Endothelial cell of umbilical vein (primary cell): Measurements from ENCODE around the gene NKAIN4. TPM values are rescaled to one million over a fixed set of nuclear protein-coding genes. Genes with fewer than 3 reads are reported as not detected.
A peak's percentile ranks its signal among the peaks of the same experiment; 100 is the strongest.

Source experiments
- BruUV-seq: library from RNA; stranded (reverse); fragments of 400-500 nt; replicated peaks from 2 replicates; lab custom pipeline; 2021; lab: Mats Ljungman, UMichigan
- CTCF ChIA-PET: fragments of 300-600, 350-600 bp; sonication (Branson Sonifier 250); formaldehyde crosslinking; loops from one replicate; lab custom pipeline; 2021; ENCODE audit warnings: antibody characterized with exemption, inconsistent platforms; lab: Charles Lee
- POLR2A ChIA-PET: fragments of 300-600, 350-600 bp; sonication (Branson Sonifier 250); formaldehyde crosslinking; loops from one replicate; lab custom pipeline; 2021; ENCODE audit warnings: antibody characterized with exemption, inconsistent platforms; lab: Charles Lee
- DNase-seq: peaks from one replicate; pipeline ENCODE4 v3.0.0-alpha.2; 2011; ENCODE audit warnings: low read depth, low spot score
- FAIRE-seq: peaks from 2 replicates; lab custom pipeline; 2011; peaks lifted over from hg19 to GRCh38; lab: Jason Lieb, UNC
- H2AFZ ChIP-seq: 2 replicates; pipeline ENCODE4 v1.6.0; 2012; ENCODE audit warnings: low read depth, low read length, control low read depth, inconsistent platforms
- H3K27ac ChIP-seq: 2 replicates; pipeline ENCODE4 v1.5.1; 2011; ENCODE audit warnings: low read depth, mild to moderate bottlenecking, control low read depth, low read length, moderate library complexity; ENCODE audit not compliant: insufficient read depth
- H3K27me3 ChIP-seq, 2 experiments: 2 replicates each; pipeline versions ENCODE4 v1.6.0 to v1.6.1; 2011; ENCODE audit warnings: low read length in 2 of 2, mixed read lengths in 1 of 2; ENCODE audit not compliant: control insufficient read depth in 2 of 2, insufficient read depth in 2 of 2
- H3K36me3 ChIP-seq, 2 experiments: 2 replicates in 1 of 2; 3 replicates in 1 of 2; pipeline ENCODE4 v1.5.1; 2011; ENCODE audit warnings: low read length in 2 of 2, mild to moderate bottlenecking in 1 of 2, moderate library complexity in 1 of 2; ENCODE audit not compliant: control insufficient read depth in 2 of 2, insufficient read depth in 2 of 2; ENCODE audit errors: extremely low read depth in 1 of 2
- H3K4me1 ChIP-seq: 3 replicates; pipeline ENCODE4 v1.5.1; 2011; ENCODE audit warnings: mild to moderate bottlenecking, low read length; ENCODE audit not compliant: control insufficient read depth, insufficient read depth; ENCODE audit errors: extremely low read depth
- H3K4me2 ChIP-seq: 2 replicates; pipeline ENCODE4 v1.6.1; 2011; ENCODE audit warnings: low read length, control low read depth, mixed read lengths; ENCODE audit not compliant: insufficient read depth
- H3K4me3 ChIP-seq, 3 experiments: fragments of 200-600 bp in 1 of 3; sonication (generic), shearing (Covaris generic) in 1 of 3; replicated peaks in 1 of 3; 2 replicates each; pipeline ENCODE4 v1.5.1; 2011 to 2016; ENCODE audit warnings: control low read depth in 3 of 3, low read length in 3 of 3, mild to moderate bottlenecking in 2 of 3, inconsistent platforms in 1 of 3, low read depth in 1 of 3, moderate library complexity in 1 of 3; ENCODE audit not compliant: insufficient read depth in 1 of 3
- H3K79me2 ChIP-seq: 2 replicates; pipeline ENCODE4 v1.6.0; 2012; ENCODE audit warnings: low read length, inconsistent platforms; ENCODE audit not compliant: control insufficient read depth, insufficient read depth
- H3K9ac ChIP-seq: replicated peaks from 2 replicates; pipeline ENCODE3; 2011; ENCODE audit warnings: low read length, control low read depth; ENCODE audit not compliant: insufficient read depth; ENCODE audit errors: extremely low read depth
- H3K9me1 ChIP-seq: replicated peaks from 3 replicates; pipeline ENCODE4 v1.6.0; 2011; ENCODE audit warnings: mild to moderate bottlenecking, low read length; ENCODE audit not compliant: control insufficient read depth, insufficient read depth; ENCODE audit errors: extremely low read depth
- H3K9me3 ChIP-seq: replicated peaks from 2 replicates; pipeline ENCODE4 v1.5.1; 2012; ENCODE audit warnings: low read length, inconsistent platforms; ENCODE audit not compliant: control insufficient read depth, insufficient read depth
- H4K20me1 ChIP-seq: replicated peaks from 2 replicates; pipeline ENCODE3; 2011; ENCODE audit warnings: mild to moderate bottlenecking, low read length; ENCODE audit not compliant: control insufficient read depth, insufficient read depth; ENCODE audit errors: extremely low read depth
- EZH2 ChIP-seq: IDR thresholded peaks from 2 replicates; pipeline ENCODE4 v1.6.1; 2012; ENCODE audit warnings: borderline replicate concordance, low read depth, mild to moderate bottlenecking, moderate library complexity, low read length, inconsistent platforms; ENCODE audit not compliant: severe bottlenecking
- FOS ChIP-seq: IDR thresholded peaks from 2 replicates; pipeline ENCODE4 v1.6.1; 2011; ENCODE audit warnings: mild to moderate bottlenecking, low read length, moderate library complexity, borderline replicate concordance; ENCODE audit not compliant: insufficient read depth
- GATA2 ChIP-seq: IDR thresholded peaks from 2 replicates; pipeline ENCODE4 v1.7.0; 2011; ENCODE audit warnings: low read depth, mild to moderate bottlenecking, moderate library complexity, mixed read lengths, low read length; ENCODE audit not compliant: insufficient read length, insufficient read depth
- JUN ChIP-seq: IDR thresholded peaks from 2 replicates; pipeline ENCODE4 v1.6.1; 2011; ENCODE audit warnings: borderline replicate concordance, low read depth; ENCODE audit not compliant: insufficient read length, insufficient read depth
- MAX ChIP-seq: IDR thresholded peaks from 2 replicates; pipeline ENCODE4 v1.6.1; 2011; ENCODE audit not compliant: insufficient read depth, insufficient read length
- MYC ChIP-seq: IDR thresholded peaks from one replicate; pipeline ENCODE4 v1.6.1; 2011; ENCODE audit warnings: mild to moderate bottlenecking, low read depth, low read length
- POLR2A ChIP-seq: IDR thresholded peaks from 2 replicates; pipeline ENCODE4 v1.6.1; 2012; ENCODE audit warnings: low read depth, mild to moderate bottlenecking, control low read depth, low read length
- POLR2AphosphoS5 ChIP-seq: IDR thresholded peaks from 2 replicates; pipeline ENCODE4 v1.6.1; 2012; ENCODE audit warnings: low read depth, mild to moderate bottlenecking, control low read depth, low read length, moderate library complexity; ENCODE audit not compliant: insufficient read depth
- dilution Hi-C: fragments of 300-500 bp; cut with MboI; formaldehyde crosslinking; loops from one replicate; pipeline ENCODE4 v1.15.0; 2019; ENCODE audit warnings: low sequenced_read_pairs; ENCODE audit not compliant: extremely low pct_ligation_motif_present
- intact Hi-C: fragments of 100-400 bp; cut with micrococcal nuclease; formaldehyde crosslinking; loops from one replicate; pipeline ENCODE4 v1.10.0; 2022
- polyA plus RNA-seq, 4 experiments: library from polyadenylated mRNA; depleted of rRNA in 3 of 4; stranded (reverse) in 3 of 4; unstranded in 1 of 4; fragments of >200 nt; gene quantifications; 2 replicates each; pipeline versions ENCODE4 v1.2.1 to v1.2.3, GENCODE V29; 2011 to 2012; ENCODE audit warnings: missing spikeins in 1 of 4
- total RNA-seq: library from RNA; stranded (reverse); gene quantifications from 2 replicates; pipeline ENCODE4 v1.2.3, GENCODE V29; 2021
- TF ChIP-seq, protein P1 (sequence below), 2 donors: IDR thresholded peaks; 1 replicate in 1 of 2; 2 replicates in 1 of 2; pipeline ENCODE4 v1.5.1; 2011; ENCODE audit warnings: low read length in 2 of 2, mild to moderate bottlenecking in 2 of 2, moderate library complexity in 2 of 2, control low read depth in 1 of 2, inconsistent platforms in 1 of 2, low read depth in 1 of 2; ENCODE audit not compliant: insufficient read depth in 1 of 2; ENCODE audit errors: extremely low read depth in 1 of 2

Gene NKAIN4
- total and polyA plus RNA-seq, 2 donors (not counting 3 experiments of a cell fraction or from before 2014, with no cell fraction given) = 0.04 TPM; not detected in 1

GRCh38 chr20:63216041-63216848 lies 38.0 kb downstream of the NKAIN4 start, which contains the start of gene YTHDF1:
Gene YTHDF1 (minus strand): TSS chr20:63216131. CDS start chr20:63215892, 239 bp downstream.
- peak; percentile 95 for FAIRE-seq
- H3K27me3 ChIP-seq = no peaks in the 10 kb centered on the region
- ChIA-PET CTCF (interaction anchor here (2.2 to 3.7 kb wide), 3 partner anchors 8 to 14 kb away, joined by 9 to 30 read pairs (median 15); no protein-coding TSS in a partner anchor), POLR2A (no interaction called here)
- peak; percentile 94 for DNase-seq
- TF ChIP-seq MYC (no peak), POLR2AphosphoS5 (peak; percentile 91), EZH2 (no peak), GATA2 (no peak), FOS (no peak), MAX (peak; percentile 84), POLR2A (peak; percentile 75), JUN (no peak)
- TF ChIP-seq, protein P1, sequence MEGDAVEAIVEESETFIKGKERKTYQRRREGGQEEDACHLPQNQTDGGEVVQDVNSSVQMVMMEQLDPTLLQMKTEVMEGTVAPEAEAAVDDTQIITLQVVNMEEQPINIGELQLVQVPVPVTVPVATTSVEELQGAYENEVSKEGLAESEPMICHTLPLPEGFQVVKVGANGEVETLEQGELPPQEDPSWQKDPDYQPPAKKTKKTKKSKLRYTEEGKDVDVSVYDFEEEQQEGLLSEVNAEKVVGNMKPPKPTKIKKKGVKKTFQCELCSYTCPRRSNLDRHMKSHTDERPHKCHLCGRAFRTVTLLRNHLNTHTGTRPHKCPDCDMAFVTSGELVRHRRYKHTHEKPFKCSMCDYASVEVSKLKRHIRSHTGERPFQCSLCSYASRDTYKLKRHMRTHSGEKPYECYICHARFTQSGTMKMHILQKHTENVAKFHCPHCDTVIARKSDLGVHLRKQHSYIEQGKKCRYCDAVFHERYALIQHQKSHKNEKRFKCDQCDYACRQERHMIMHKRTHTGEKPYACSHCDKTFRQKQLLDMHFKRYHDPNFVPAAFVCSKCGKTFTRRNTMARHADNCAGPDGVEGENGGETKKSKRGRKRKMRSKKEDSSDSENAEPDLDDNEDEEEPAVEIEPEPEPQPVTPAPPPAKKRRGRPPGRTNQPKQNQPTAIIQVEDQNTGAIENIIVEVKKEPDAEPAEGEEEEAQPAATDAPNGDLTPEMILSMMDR (IDR thresholded peaks at IDR 0.05; ENCODE audit: extremely low read depth in 1 of 2, insufficient read depth in 1 of 2, low read depth in 1 of 2, low read length in 2 of 2) = no peak
- H3K9me3 ChIP-seq = no peaks in the 10 kb centered on the region
- peak within 1 kb of the TSS; percentile 59 to 94 (median 86) for H3K4me3 ChIP-seq
- H3K27ac ChIP-seq = peak within 1 kb of the TSS; percentile 79
- peak within 1 kb of the TSS; percentile 82 for H3K4me2 ChIP-seq
- H3K79me2 ChIP-seq = peaks cover 46% of the 10 kb centered on the region
- H4K20me1 ChIP-seq = peaks cover 4% of the 10 kb centered on the region
- peaks cover 13% of the 10 kb centered on the region in 2 experiments for H3K36me3 ChIP-seq
- peak within 1 kb of the TSS; percentile 71 for H2AFZ ChIP-seq
- intact Hi-C loops (loop anchor here (5.0 kb wide), 1 partner anchor 34 kb away; no protein-coding TSS in a partner anchor), dilution Hi-C loops (no loop called here)
- BruUV-seq = TSS peak; percentile 35
- no peaks in the 10 kb centered on the region for H3K9me1 ChIP-seq
- peaks cover 13% of the 10 kb centered on the region for H3K4me1 ChIP-seq
- H3K9ac ChIP-seq = peak within 1 kb of the TSS; percentile 94
